Epithelial cell of esophagus (primary cell): ENCODE data around the gene ERP27.

Experiments used
- DNase-seq: peaks from one replicate; pipeline ENCODE4 v3.0.0; 2010; ENCODE audit warnings: low read depth
- H3K4me3 ChIP-seq: 2 replicates; pipeline ENCODE4 v1.5.1; 2011; ENCODE audit warnings: mild to moderate bottlenecking, low read length, control low read depth
- CTCF ChIP-seq: IDR thresholded peaks from 2 replicates; pipeline ENCODE4 v1.5.1; 2011; ENCODE audit warnings: low read depth, mild to moderate bottlenecking, low read length, control low read depth, inconsistent platforms; ENCODE audit not compliant: insufficient read depth; ENCODE audit errors: missing control alignments

ERP27 gene

DNA sequence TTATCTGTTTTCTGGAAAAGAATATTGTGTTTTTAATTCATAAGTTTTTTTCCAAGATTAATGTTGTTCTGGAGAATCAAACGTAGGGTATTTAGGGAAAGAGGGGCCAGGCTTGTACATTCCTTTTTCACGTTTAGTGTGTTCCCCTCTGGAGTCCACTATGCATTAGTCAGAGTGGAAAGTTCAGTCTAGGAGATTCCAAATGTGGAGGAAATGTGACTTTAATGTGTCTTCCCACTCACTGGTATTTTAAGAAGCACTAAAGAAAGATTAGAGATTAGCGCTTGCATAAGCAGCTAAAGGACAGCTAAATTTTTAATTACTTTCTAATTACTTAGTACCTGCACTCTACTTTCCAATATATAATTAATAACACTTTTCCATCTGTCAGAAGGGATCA, 30.1 kb upstream of the ERP27 start:
- DNase-seq, result no peak
- TF ChIP-seq CTCF, result no peak

DNA sequence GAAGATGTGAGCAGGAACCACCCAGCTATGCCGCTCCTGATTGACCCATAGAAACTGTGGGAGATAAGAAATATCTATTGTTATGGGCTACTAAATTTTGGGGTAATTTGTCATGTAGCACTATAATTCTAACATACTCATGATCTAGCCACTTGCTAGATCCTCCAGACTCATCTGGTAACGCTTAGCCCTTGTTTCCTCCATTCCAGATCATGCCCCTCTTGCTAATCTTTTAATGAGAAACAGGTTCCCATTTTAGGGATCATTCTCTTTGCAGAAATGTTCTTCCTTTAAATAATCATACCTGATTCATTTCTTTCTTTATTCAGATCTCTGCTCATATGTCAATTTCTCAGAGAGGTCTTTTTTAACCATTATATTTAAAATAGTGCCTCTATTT, 26.9 kb upstream of the ERP27 start:
- no peak overlapping the region for H3K4me3 ChIP-seq
- DNase-seq, result no peak
- no peak for TF ChIP-seq CTCF

More for the DNA sequence above, 30.1 kb upstream of the ERP27 start:
- no peak overlapping the region for H3K4me3 ChIP-seq

DNA sequence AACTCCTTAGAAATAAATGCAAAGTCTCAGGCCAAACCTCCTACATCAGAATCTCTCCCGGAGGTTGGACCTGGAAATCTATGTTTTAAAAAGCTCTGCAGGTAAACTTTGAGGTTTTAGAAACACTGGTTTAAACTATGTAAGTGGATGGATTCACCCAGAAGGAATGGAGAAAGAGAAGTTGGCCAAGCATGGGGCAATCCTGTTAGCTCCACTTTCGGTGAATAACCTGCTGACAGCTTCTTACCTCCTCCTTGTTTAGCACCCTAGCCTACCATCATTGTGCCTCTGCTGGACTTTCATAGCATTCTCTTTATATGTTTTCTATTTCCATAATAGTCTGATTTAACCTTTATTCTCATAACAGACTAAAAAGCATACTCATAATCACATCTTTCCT, 26.1 kb upstream of the ERP27 start:
- DNase-seq, result no peak
- H3K4me3 ChIP-seq, result no peak overlapping the region
- TF ChIP-seq CTCF, result no peak

GRCh38 chr12:14963520-14963919, 25.2 kb upstream of the ERP27 start:
- TF ChIP-seq CTCF, result no peak
- no peak for DNase-seq
- no peak overlapping the region for H3K4me3 ChIP-seq

GRCh38 chr12:14962797-14963196, 24.5 kb upstream of the ERP27 start:
- H3K4me3 ChIP-seq, result no peak overlapping the region
- no peak for TF ChIP-seq CTCF
- no peak for DNase-seq

DNA sequence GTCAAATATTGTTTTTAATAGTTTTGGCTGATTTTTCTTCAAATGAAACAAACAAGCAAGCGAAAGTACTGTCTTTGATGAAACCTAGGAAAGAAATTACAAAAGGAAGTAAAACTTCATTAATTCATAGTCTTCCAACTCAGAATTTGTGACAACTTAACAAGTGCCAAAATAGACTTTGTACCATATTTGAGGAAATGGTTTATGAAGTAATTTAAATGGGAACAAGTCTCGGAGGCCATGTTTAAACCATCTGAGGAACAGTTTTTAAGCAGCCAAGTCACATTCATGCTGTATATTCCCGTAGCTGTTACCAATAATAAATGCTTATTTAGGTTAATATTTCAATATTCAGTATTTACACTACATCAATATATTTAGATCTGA, 23.8 kb upstream of the ERP27 start:
- H3K4me3 ChIP-seq, result no peak overlapping the region

More for the DNA sequence above, 23.8 kb upstream of the ERP27 start:
- TF ChIP-seq CTCF, result no peak
- no peak for DNase-seq
